Neural progenitor cell (in vitro differentiated cells): ENCODE results near the gene DIAPH3.

Experiments
- EZH2 ChIP-seq: fragments of 200-600 bp; sonication (generic); IDR thresholded peaks from 2 replicates; pipeline ENCODE4 v1.6.1; 2017; ENCODE audit warnings: antibody characterized with exemption, mild to moderate bottlenecking, moderate library complexity
- TF ChIP-seq, protein P1 (sequence below): fragments of 200-600 bp; sonication (generic); IDR thresholded peaks from 2 replicates; pipeline ENCODE4 v1.5.1; 2017; ENCODE audit warnings: antibody characterized with exemption, mild to moderate bottlenecking

DNA sequence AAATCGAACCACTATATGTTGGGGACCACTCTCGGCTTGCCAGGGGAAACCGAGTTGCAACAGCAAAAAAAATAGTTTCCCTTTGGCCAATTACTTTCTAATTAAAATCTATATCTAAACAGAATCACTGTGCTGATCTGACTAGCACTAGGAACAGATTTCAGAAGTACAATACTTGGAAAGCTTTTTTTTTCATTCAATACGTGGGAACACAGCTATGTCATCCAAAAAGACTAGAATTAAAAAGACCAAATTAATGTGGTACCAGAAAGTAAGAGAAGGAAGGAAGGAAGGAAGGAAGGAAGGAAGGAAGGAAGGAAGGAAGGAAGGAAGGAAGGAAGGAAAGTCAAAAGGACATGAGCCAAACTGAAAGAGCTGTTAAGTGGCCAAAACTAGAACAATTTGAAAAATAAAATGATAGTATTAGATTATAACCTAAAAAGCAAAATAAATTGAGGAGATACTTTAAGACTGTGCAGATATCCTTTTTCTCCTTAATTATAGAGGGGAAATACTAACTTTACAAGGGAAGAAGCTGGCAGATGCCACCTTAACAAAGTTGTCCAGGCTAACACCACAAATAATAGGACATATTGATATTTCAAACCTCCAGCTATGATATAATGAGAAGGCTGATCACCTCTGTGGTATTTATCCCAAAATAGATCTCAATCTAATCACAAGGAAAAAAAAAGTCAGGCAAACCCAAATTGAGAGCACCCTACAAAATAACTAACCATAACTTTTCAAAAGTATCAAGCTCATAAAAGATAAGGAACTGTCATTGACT is 63.9 kb downstream of the DIAPH3 start:
- TF ChIP-seq, protein P1, sequence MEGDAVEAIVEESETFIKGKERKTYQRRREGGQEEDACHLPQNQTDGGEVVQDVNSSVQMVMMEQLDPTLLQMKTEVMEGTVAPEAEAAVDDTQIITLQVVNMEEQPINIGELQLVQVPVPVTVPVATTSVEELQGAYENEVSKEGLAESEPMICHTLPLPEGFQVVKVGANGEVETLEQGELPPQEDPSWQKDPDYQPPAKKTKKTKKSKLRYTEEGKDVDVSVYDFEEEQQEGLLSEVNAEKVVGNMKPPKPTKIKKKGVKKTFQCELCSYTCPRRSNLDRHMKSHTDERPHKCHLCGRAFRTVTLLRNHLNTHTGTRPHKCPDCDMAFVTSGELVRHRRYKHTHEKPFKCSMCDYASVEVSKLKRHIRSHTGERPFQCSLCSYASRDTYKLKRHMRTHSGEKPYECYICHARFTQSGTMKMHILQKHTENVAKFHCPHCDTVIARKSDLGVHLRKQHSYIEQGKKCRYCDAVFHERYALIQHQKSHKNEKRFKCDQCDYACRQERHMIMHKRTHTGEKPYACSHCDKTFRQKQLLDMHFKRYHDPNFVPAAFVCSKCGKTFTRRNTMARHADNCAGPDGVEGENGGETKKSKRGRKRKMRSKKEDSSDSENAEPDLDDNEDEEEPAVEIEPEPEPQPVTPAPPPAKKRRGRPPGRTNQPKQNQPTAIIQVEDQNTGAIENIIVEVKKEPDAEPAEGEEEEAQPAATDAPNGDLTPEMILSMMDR: no peak
- TF ChIP-seq EZH2: no peak
